WTC11 (cell line): ENCODE data around the gene ZNF519.

ENCODE experiments used
- ATF2 ChIP-seq: sonication (generic); formaldehyde crosslinking; IDR thresholded peaks from 2 replicates; pipeline ENCODE4 v1.8.1; 2022; ENCODE audit warnings: low read depth, missing genetic modification reagents, borderline replicate concordance
- CTCF ChIP-seq: fragments of 200-600 bp; IDR thresholded peaks from 2 replicates; pipeline ENCODE4 v1.8.0; 2022; ENCODE audit warnings: antibody characterized with exemption
- E2F4 ChIP-seq: sonication (generic); formaldehyde crosslinking; IDR thresholded peaks from 2 replicates; pipeline ENCODE4 v1.8.1; 2022; ENCODE audit warnings: low read depth, mild to moderate bottlenecking, moderate library complexity, missing genetic modification reagents, borderline replicate concordance
- HMGA2 ChIP-seq: fragments of 250-450 bp; sonication (Bioruptor Pico); IDR thresholded peaks from 2 replicates; pipeline ENCODE4 v1.4.0; 2021; ENCODE audit warnings: mild to moderate bottlenecking, moderate library complexity
- IRF2 ChIP-seq: sonication (generic); formaldehyde crosslinking; IDR thresholded peaks from 2 replicates; pipeline ENCODE4 v1.8.0; 2022; ENCODE audit warnings: low read depth, missing genetic modification reagents, borderline replicate concordance
- NFATC4 ChIP-seq: fragments of 250-450 bp; sonication (Bioruptor Pico); IDR thresholded peaks from 2 replicates; pipeline ENCODE4 v1.9.0; 2021; ENCODE audit warnings: mild to moderate bottlenecking
- PREB ChIP-seq: sonication (generic); formaldehyde crosslinking; IDR thresholded peaks from 2 replicates; pipeline ENCODE4 v1.8.1; 2022; ENCODE audit warnings: mild to moderate bottlenecking, missing genetic modification reagents, moderate library complexity, borderline replicate concordance
- SMAD3 ChIP-seq: sonication (generic); formaldehyde crosslinking; IDR thresholded peaks from 2 replicates; pipeline ENCODE4 v1.8.0; 2022; ENCODE audit warnings: missing genetic modification reagents, mild to moderate bottlenecking, borderline replicate concordance
- SP1 ChIP-seq: sonication (generic); formaldehyde crosslinking; conservative IDR thresholded peaks from 2 replicates; pipeline ENCODE4 v1.8.1; 2022; ENCODE audit warnings: missing genetic modification reagents
- ZBTB43 ChIP-seq: sonication (generic); formaldehyde crosslinking; IDR thresholded peaks from 2 replicates; pipeline ENCODE4 v1.8.1; 2023; ENCODE audit warnings: mild to moderate bottlenecking, missing genetic modification reagents

- TF ChIP-seq HMGA2 (CRISPR knock-in tag) = no peak
- no peak for TF ChIP-seq CTCF
- no peak for TF ChIP-seq ATF2 (CRISPR knock-in tag)
- TF ChIP-seq E2F4 (CRISPR knock-in tag) = no peak
- TF ChIP-seq NFATC4 (CRISPR knock-in tag) = no peak
- TF ChIP-seq ZBTB43 (CRISPR knock-in tag) = no peak
- no peak for TF ChIP-seq SMAD3 (CRISPR knock-in tag)
- no peak for TF ChIP-seq SP1
- TF ChIP-seq IRF2 (CRISPR knock-in tag) = no peak
- no peak for TF ChIP-seq PREB
Measured at GRCh38 chr18:14097761-14098160, 34.5 kb downstream of the ZNF519 start.
